ENCODE data around the gene GRB7.
"Not testable (repeated sequence)": the region's sequence is repeated elsewhere in the genome, so short reads cannot be mapped to it uniquely, and the experiment has no call there.

Gene GRB7

DNA sequence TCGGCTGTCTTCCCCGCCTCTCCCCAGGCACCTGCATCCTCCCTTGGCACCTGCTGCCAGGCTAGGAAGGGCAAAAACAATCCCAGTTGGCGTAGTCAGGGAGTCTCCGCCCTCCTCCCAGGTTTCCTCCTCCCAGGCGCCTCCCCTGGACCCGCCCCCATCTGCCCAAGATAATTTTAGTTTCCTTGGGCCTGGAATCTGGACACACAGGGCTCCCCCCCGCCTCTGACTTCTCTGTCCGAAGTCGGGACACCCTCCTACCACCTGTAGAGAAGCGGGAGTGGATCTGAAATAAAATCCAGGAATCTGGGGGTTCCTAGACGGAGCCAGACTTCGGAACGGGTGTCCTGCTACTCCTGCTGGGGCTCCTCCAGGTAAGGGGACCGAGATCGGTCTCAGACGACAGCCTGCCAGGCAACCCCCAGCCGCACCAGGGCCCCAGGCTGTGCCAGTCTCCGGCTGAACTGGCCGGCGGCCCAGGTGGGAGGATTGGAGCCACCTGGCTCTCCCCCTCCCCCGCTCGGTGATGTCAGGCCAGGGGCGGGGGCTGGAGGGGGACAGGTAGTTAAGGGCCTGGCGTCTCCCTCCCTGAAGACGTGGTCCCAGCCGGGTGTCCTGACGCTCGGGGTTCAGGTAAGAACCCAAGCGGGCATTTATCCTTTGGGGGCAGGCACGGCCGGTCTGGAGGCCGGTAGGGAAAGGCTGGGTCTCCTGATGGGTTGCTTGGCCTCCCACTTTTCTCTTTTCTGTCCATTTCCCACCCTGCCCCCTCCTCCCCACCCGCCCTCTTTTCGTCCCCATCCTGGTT is at the start of gene GRB7:
TSS of gene GRB7 (plus strand) at position 179 of the 808 bp plus-strand sequence. CDS start 4,364 bp downstream, outside the sequence.
- DNase-seq = peak; percentile 84

GRCh38 chr17:39688475-39688835 is 49.3 kb upstream of the GRB7 start:
- DNase-seq = no peak

GRCh38 chr17:39688945-39689344 is 48.8 kb upstream of the GRB7 start:
- no peak for DNase-seq

DNA sequence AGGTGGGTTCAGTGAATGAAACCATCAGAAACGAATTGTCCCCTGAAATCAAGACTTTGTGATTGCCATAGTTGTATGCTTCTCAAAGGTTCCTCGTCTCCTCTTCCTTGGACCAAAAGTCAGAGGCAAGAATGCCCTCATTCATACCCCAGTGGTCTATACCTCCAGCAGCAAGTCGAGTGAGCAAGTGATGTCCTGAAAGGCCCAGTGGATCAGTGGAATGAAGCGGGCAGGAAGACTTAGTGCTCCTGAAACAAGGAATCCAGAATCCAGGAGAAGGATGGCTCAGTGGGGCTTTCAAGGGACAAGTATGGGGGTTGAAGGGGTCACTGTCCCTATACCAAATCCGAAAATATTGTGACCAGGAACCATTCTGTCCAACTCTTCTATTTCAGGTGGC is 43.1 kb upstream of the GRB7 start:
- DNase-seq = no peak

DNA sequence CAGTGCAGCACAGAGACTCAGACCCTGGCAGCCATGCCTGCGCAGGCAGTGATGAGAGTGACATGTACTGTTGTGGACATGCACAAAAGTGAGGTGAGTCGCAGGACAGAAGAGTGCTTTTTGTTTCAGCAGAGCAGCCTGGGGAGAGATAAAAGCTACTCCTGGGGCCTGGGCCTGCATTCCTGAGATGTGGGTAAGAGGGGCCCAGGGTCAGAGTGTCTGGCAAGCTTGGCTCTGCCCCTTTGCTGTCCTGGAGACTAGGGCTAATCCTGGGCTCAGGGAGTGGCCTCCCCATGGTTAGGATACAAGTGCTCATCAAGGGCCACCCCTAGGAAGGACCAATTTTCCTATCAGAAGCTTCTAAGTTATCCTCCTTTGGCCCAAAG is 42.7 kb upstream of the GRB7 start:
- peak; percentile 96 for DNase-seq

DNA sequence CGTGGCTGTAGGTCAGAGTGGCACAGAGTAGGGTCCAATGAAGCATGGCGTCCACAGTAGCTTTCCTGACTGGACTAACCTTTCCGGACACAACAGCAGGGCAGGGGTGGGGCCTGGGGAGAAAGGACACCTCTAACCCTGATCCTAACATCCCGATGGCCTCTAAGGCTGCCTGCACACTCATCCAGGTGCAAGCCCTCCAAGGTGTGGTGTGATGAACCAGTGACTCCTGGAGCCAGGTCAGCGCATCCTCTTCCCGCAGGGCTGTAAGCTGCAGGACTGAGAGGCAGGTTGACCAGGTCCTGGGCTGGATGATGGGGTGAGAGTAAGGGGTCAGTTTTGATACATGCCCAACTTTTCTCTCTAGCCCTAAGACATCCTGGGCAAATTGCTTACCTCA is 41.0 kb upstream of the GRB7 start:
- DNase-seq = no peak

GRCh38 chr17:39697961-39698360 is 39.8 kb upstream of the GRB7 start:
- no peak for DNase-seq

DNA sequence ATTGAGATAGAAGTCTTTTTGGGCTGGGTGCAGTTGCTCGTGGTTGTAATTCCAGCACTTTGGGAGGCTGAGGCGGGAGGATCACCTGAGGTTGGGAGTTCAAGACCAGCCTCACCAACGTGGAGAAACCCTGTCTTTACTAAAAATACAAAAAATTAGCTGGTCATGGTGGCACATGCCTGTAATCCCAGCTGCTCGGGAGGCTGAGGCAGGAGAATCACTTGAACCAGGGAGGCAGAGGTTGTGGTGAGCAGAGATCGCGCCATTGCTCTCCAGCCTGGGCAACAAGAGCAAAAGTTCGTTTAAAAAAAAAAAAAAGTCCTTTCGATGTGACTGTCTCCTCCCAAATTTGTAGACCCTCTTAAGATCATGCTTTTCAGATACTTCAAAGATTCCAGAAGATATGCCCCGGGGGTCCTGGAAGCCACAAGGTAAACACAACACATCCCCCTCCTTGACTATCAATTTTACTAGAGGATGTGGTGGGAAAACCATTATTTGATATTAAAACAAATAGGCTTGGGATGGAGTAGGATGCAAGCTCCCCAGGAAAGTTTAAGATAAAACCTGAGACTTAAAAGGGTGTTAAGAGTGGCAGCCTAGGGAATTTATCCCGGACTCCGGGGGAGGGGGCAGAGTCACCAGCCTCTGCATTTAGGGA is 38.5 kb upstream of the GRB7 start:
- not testable (repeated sequence) for DNase-seq

GRCh38 chr17:39699818-39700147 is 38.0 kb upstream of the GRB7 start, which contains the start of gene ERBB2:
Gene ERBB2, plus strand, starts transcription at chr17:39700064. Its CDS starts 175 bp downstream, at chr17:39700239.
- peak; percentile 94 for DNase-seq

- DNase-seq = peak; percentile 78
Measured at GRCh38 chr17:39700148-39700987, 37.4 kb upstream of the GRB7 start.

GRCh38 chr17:39701012-39701783 is 36.5 kb upstream of the GRB7 start:
- DNase-seq = peak; percentile 74

DNA sequence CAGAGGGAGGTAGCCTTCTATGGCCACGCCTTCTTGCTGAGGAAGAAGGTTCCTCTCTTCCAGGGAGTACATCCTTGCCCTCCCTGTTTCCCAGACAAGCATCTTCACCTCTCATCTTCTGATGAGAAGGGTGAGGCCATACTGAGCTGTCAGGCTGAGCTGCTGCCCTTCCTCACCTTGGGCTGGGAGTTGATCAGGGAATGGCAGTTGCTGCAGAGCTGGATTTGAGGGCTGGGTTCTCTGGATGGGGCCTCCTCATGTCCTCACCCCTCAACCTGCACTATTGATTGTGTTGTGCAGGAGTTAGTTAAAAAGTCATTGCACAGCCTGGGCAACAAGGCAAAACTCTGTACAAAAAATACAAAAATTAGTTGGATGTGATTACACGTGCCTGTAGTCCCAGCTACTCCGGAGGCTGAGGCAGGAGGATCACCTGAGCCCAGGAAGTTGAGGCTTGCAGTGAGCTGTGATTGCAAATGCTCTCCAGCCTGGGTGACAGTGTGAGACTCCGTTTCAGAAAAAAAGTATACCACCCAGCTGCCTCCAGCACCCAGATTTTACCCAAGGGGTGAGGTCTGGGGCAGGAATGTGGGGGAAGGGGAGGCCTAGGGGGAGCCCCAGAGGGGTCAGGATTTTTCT is 35.8 kb upstream of the GRB7 start:
- DNase-seq = no peak

DNA sequence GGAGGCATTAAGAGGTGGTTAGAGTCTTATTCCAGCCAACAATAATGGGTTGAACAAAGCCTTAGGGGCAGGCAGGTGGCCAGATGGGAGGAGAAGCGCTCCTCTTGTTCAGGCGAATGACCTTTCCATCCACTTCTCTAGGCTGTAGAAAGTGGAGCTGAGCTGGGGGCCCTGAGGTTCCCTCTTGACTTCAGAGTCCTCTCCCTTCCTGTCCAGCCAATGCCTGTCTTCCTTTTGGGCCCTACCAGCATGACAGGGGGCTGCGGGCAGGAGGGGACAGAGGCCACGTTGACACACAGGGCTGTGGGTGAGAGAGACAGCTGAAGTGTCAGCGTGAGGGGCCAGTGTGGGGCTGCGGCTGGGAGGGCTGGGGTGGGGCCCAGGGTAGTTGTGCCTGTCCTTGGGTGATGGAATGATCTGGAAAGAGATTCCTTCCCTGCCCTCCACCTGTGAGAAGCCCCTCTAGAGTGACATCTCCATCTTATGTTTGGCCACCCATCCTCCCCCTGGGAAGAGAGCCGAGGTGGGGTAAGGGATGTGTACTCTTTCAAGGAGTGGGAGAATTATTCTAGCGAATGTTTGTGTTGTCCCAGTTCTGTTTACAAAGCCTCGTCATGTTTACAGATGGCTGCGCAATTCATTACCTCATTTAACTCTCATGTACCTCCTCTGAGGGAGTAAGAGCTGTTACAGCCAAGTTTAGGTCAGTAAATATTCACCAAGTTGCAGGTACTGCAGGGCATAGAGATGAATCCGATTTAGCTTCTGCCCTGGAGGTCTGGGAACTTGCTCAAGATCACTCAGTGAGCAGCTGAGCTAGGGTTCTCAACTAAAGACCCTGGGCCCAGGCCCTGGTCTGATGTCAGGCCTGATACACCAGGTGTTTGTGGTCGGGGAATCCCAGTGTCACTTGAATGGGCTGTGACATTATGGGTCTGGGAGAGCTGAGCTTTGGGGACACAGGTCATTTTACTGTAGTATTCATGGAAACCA is 34.5 kb upstream of the GRB7 start:
- no peak for DNase-seq

DNA sequence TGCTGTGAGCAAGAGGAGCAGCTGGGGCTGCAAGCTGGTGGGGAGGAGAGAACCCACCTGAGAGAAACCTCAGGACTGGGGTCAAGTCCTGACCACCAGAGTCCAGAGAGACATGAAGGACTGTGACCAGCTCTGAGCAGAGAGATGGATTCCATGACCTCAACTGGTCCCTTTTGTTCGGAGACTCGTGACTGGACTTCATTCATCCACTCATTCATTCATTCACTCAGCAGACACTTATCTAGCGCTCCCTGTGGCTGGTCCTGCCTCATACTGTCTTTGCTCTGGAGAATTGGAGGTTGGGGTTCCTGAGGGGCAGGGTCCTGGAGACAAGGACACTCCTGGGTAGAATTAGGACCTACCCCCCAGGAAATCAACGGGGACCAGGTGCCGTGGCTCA is 33.8 kb upstream of the GRB7 start:
- no peak for DNase-seq

DNA sequence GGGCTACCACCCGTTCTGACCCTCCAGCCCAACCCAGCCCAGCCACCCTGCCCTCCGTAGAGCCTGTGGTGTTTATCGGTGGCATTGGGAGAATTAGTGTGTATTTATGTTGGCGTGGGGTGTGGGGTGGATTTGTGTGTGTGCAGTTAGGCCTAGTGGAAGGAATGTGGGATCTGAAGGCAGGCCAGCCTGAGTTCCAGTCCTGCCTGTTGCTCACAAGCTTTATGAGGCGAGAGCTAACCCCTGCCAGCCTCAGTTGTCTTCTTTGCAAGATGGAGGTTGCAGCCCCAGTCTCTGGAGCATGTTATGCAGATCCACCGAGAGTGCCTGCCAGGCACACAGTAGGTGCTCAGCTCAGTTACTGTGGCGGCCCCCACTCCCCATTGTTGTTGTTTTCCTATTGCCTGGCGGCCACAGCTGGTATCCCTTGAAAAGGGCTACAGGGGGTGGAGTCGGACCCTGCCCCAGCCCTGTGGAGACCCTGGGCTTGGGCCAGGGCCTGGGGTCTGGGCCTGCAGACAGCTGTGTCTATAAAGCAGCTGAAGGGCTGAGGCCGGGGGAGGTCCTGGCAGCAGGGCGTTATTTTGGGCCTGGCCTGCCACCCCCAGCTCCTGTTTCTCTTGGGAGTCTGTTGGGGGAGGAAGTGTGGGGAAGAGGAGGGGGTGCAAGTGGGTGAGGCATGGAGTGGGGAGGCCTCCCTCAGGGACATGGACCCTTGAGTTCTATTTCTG is 32.8 kb upstream of the GRB7 start:
- DNase-seq = peak; percentile 68

DNA sequence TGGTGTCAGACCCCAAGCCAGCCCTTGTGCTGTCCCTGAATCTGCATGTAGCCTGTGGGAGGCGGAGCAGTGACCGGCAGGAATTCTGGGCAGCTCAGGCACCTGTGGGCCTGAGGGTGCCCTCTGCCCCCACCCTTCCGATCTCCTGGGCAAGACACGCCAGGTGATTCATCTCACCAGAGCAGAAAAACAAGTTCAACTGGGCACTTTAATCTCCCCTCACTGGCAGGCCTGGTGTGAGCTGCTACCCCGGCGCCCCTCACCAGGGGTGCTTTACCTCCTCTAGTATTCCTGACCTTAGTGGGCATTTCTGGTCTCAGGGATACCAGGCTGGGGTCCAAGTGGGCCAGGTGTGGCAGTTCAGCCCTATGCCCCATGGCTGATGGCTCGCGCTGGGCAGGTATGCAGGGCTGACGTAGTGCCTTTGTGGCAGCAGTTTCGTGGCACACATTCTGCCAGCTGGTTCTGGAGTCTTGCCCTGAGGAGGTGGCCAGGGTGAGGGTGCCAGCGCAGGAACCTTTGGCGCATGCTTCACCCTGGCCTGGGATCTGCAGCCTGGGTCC is 31.9 kb upstream of the GRB7 start:
- DNase-seq = peak; percentile 76

- DNase-seq = no peak
Measured at GRCh38 chr17:39706383-39706782, 31.4 kb upstream of the GRB7 start.

- peak; percentile 54 for DNase-seq
Measured at GRCh38 chr17:39706921-39707337, 30.8 kb upstream of the GRB7 start.

- DNase-seq = peak; percentile 54
Measured at GRCh38 chr17:39709319-39709997, 28.3 kb upstream of the GRB7 start.
